GM12875 (cell line): ENCODE measurements around the gene GEMIN2.
"Not testable (repeated sequence)": the region's sequence is repeated elsewhere in the genome, so short reads cannot be mapped to it uniquely, and the experiment has no call there.

Experiments
- H3K4me3 ChIP-seq: one replicate; pipeline ENCODE4 v1.5.1; 2011; ENCODE audit warnings: low read depth, low read length, control low read depth
- CTCF ChIP-seq: IDR thresholded peaks from 2 replicates; pipeline ENCODE4 v1.5.1; 2011; ENCODE audit warnings: low read depth, mild to moderate bottlenecking, control low read depth, inconsistent platforms, low read length, moderate library complexity, borderline replicate concordance; ENCODE audit not compliant: insufficient read depth

The GEMIN2 gene

GRCh38 chr14:39157491-39157890, 43.4 kb downstream of the GEMIN2 start:
- TF ChIP-seq CTCF: no peak
- no peak overlapping the region for H3K4me3 ChIP-seq

- H3K4me3 ChIP-seq: no peak overlapping the region
- no peak for TF ChIP-seq CTCF
Observed at GRCh38 chr14:39158222-39158858, 44.2 kb downstream of the GEMIN2 start.

GRCh38 chr14:39160494-39160893, 46.4 kb downstream of the GEMIN2 start:
- no peak for TF ChIP-seq CTCF
- no peak overlapping the region for H3K4me3 ChIP-seq

- H3K4me3 ChIP-seq: not testable (repeated sequence)
Observed at GRCh38 chr14:39167797-39168320, 53.7 kb downstream of the GEMIN2 start.

GRCh38 chr14:39168591-39168990, 54.5 kb downstream of the GEMIN2 start:
- no peak for TF ChIP-seq CTCF
- no peak overlapping the region for H3K4me3 ChIP-seq

GRCh38 chr14:39169541-39169900, 55.4 kb downstream of the GEMIN2 start:
- TF ChIP-seq CTCF: no peak
- H3K4me3 ChIP-seq: peak overlapping the region; percentile 65

GRCh38 chr14:39173198-39173597, 59.1 kb downstream of the GEMIN2 start:
- H3K4me3 ChIP-seq: no peak overlapping the region
- TF ChIP-seq CTCF: no peak
